SK-N-SH (cell line): ENCODE measurements around the gene ARID1B. TPM values are rescaled to one million over a fixed set of nuclear protein-coding genes. Genes with fewer than 3 reads are reported as not detected.

Source experiments
- CTCF ChIA-PET: fragments of 300-600, 350-600 bp; formaldehyde crosslinking; extraction: SDS; loops from one replicate; lab custom pipeline; 2021; lab: Yijun Ruan, JAX
- POLR2A ChIA-PET: fragments of 350-600 bp; sonication (Branson Sonifier 250); formaldehyde crosslinking; extraction: SDS; loops from one replicate; lab custom pipeline; 2020; ENCODE audit warnings: antibody characterized with exemption, inconsistent platforms; lab: Yijun Ruan, JAX
- DNase-seq: peaks from one replicate; pipeline ENCODE4 v3.0.0; 2012
- H2AFZ ChIP-seq: fragments of 200-600 bp; sonication (generic); 2 replicates; pipeline ENCODE4 v1.8.1; 2016; ENCODE audit warnings: antibody characterized with exemption, mild to moderate bottlenecking, low read depth
- H3F3A ChIP-seq: fragments of 200-600 bp; sonication (generic); replicated peaks from 2 replicates; pipeline ENCODE3; 2016; ENCODE audit warnings: antibody characterized with exemption, mild to moderate bottlenecking; ENCODE audit not compliant: insufficient read depth
- H3K27ac ChIP-seq, 2 experiments: fragments of 200-500 bp in 1 of 2; fragments of 200-600 bp in 1 of 2; sonication (Bioruptor generic) in 1 of 2; sonication (generic), shearing (Covaris generic) in 1 of 2; 2 replicates each; pipeline versions ENCODE4 v1.5.1 to v1.6.1; 2014 to 2016; ENCODE audit warnings: low read depth in 2 of 2, inconsistent platforms in 1 of 2, low read length in 1 of 2, mild to moderate bottlenecking in 1 of 2, mixed read lengths in 1 of 2
- H3K27me3 ChIP-seq: fragments of 200-600 bp; sonication (generic), shearing (Covaris generic); 2 replicates; pipeline ENCODE4 v1.6.1; 2016; ENCODE audit warnings: mixed run types; ENCODE audit not compliant: insufficient read depth
- H3K36me3 ChIP-seq, 2 experiments: fragments of 200-500 bp in 1 of 2; fragments of 200-600 bp in 1 of 2; sonication (Bioruptor generic) in 1 of 2; sonication (generic) in 1 of 2; replicated peaks in 1 of 2; 2 replicates each; pipeline versions ENCODE3 to v1.5.1; 2014 to 2016; ENCODE audit warnings: low read length in 1 of 2, mild to moderate bottlenecking in 1 of 2; ENCODE audit not compliant: insufficient read depth in 2 of 2, control insufficient read depth in 1 of 2
- H3K4me1 ChIP-seq, 2 experiments: fragments of 200-500 bp in 1 of 2; fragments of 200-600 bp in 1 of 2; sonication (Bioruptor generic) in 1 of 2; sonication (generic), shearing (Covaris generic) in 1 of 2; 2 replicates each; pipeline versions ENCODE4 v1.5.1 to v1.6.1; 2014 to 2016; ENCODE audit warnings: low read depth in 1 of 2, low read length in 1 of 2, mixed run types in 1 of 2; ENCODE audit not compliant: insufficient read depth in 2 of 2, control insufficient read depth in 1 of 2
- H3K4me2 ChIP-seq: fragments of 200-600 bp; sonication (generic), shearing (Covaris generic); 2 replicates; pipeline ENCODE4 v1.6.1; 2017; ENCODE audit warnings: mixed run types
- H3K4me3 ChIP-seq, 2 experiments: fragments of 200-500 bp in 1 of 2; fragments of 200-600 bp in 1 of 2; sonication (Bioruptor generic) in 1 of 2; sonication (generic), shearing (Covaris generic) in 1 of 2; 2 replicates each; pipeline versions ENCODE4 v1.5.1 to v1.8.1; 2014 to 2016; ENCODE audit warnings: low read depth in 2 of 2, inconsistent platforms in 1 of 2, low read length in 1 of 2, mild to moderate bottlenecking in 1 of 2, mixed read lengths in 1 of 2, moderate library complexity in 1 of 2
- H3K79me2 ChIP-seq: fragments of 200-600 bp; sonication (generic); 2 replicates; pipeline ENCODE4 v1.8.1; 2017; ENCODE audit warnings: mild to moderate bottlenecking; ENCODE audit not compliant: insufficient read depth
- H3K9ac ChIP-seq: fragments of 200-600 bp; sonication (generic); 2 replicates; pipeline ENCODE4 v1.6.1; 2017; ENCODE audit warnings: mixed run types
- H3K9me2 ChIP-seq: fragments of 200-600 bp; sonication (generic); 2 replicates; pipeline ENCODE4 v1.6.1; 2017; ENCODE audit warnings: mixed run types
- H3K9me3 ChIP-seq: fragments of 200-600 bp; sonication (generic); 2 replicates; pipeline ENCODE4 v1.6.1; 2017; ENCODE audit warnings: mixed run types, mild to moderate bottlenecking, moderate library complexity
- H4K20me1 ChIP-seq: fragments of 200-600 bp; sonication (generic); 2 replicates; pipeline ENCODE4 v1.6.1; 2017; ENCODE audit warnings: mild to moderate bottlenecking, mixed run types; ENCODE audit not compliant: insufficient read depth
- EZH2phosphoT487 ChIP-seq: fragments of 200-600 bp; sonication (generic); IDR thresholded peaks from 2 replicates; pipeline ENCODE4 v1.6.1; 2017; ENCODE audit warnings: low read depth, mixed run types, mild to moderate bottlenecking, antibody characterized with exemption, moderate library complexity, borderline replicate concordance
- FOXJ3 ChIP-seq: sonication (generic); formaldehyde crosslinking; IDR thresholded peaks from 2 replicates; pipeline ENCODE4 v1.5.1; 2020; ENCODE audit warnings: mild to moderate bottlenecking, missing genetic modification reagents
- FOXM1 ChIP-seq: IDR thresholded peaks from 2 replicates; pipeline ENCODE4 v1.4.0; 2012; ENCODE audit warnings: low read depth, mild to moderate bottlenecking
- GABPA ChIP-seq: IDR thresholded peaks from 2 replicates; pipeline ENCODE4 v1.4.0; 2012; ENCODE audit warnings: low read depth, mild to moderate bottlenecking
- GATA2 ChIP-seq: sonication (generic); formaldehyde crosslinking; IDR thresholded peaks from 2 replicates; pipeline ENCODE4 v1.5.0; 2020; ENCODE audit warnings: mild to moderate bottlenecking, missing genetic modification reagents
- MXI1 ChIP-seq: IDR thresholded peaks from 2 replicates; pipeline ENCODE4 v1.6.1; 2012; ENCODE audit warnings: mild to moderate bottlenecking, low read depth, low read length, improper control_type of control experiment
- NFIC ChIP-seq: IDR thresholded peaks from 2 replicates; pipeline ENCODE4 v1.4.0; 2012; ENCODE audit warnings: borderline replicate concordance
- NRF1 ChIP-seq: IDR thresholded peaks from 2 replicates; pipeline ENCODE4 v1.6.1; 2012; ENCODE audit warnings: low read depth, mild to moderate bottlenecking, low read length
- POLR2AphosphoS5 ChIP-seq: IDR thresholded peaks from 2 replicates; pipeline ENCODE4 v1.6.1; 2012; ENCODE audit warnings: low read depth, low read length
- RAD21 ChIP-seq: IDR thresholded peaks from 2 replicates; pipeline ENCODE4 v1.6.1; 2012; ENCODE audit warnings: mild to moderate bottlenecking, low read length
- RCOR1 ChIP-seq: fragments of 150-350 bp; IDR thresholded peaks from 2 replicates; pipeline ENCODE4 v1.6.1; 2017; ENCODE audit warnings: antibody characterized with exemption, low read length
- RXRA ChIP-seq: IDR thresholded peaks from 2 replicates; pipeline ENCODE4 v1.4.0; 2012; ENCODE audit warnings: low read depth, mild to moderate bottlenecking, borderline replicate concordance
- SIN3A ChIP-seq: IDR thresholded peaks from 2 replicates; pipeline ENCODE4 v1.6.1; 2012; ENCODE audit warnings: low read depth, mild to moderate bottlenecking, low read length, moderate library complexity, borderline replicate concordance
- SMC3 ChIP-seq: IDR thresholded peaks from 2 replicates; pipeline ENCODE4 v1.6.1; 2012; ENCODE audit warnings: low read depth, low read length, improper control_type of control experiment
- TAF1 ChIP-seq: IDR thresholded peaks from 2 replicates; pipeline ENCODE4 v1.6.1; 2012; ENCODE audit warnings: low read depth, mild to moderate bottlenecking, low read length, moderate library complexity, borderline replicate concordance
- YY1 ChIP-seq: IDR thresholded peaks from 2 replicates; pipeline ENCODE4 v1.4.0; 2012; ENCODE audit warnings: low read depth, mild to moderate bottlenecking
- WGBS: methylation state at CpG from one replicate; pipeline ENCODE4 v1.1.6; 2017; ENCODE audit warnings: low lambda C conversion rate; 5-methylcytosine and 5-hydroxymethylcytosine counted together
- polyA plus RNA-seq, 3 experiments: library from polyadenylated mRNA; depleted of rRNA; stranded (reverse); fragments of >200 nt; gene quantifications; 2 replicates each; pipeline ENCODE4 v1.2.3, GENCODE V29; 2012
- TF ChIP-seq, protein P1 (sequence below): IDR thresholded peaks from 2 replicates; pipeline ENCODE4; 2012
- TF ChIP-seq, protein P2 (sequence below): IDR thresholded peaks from 2 replicates; pipeline ENCODE4 v1.4.0; 2012; ENCODE audit warnings: low read depth, borderline replicate concordance
- TF ChIP-seq, protein P3 (sequence below): IDR thresholded peaks from 2 replicates; pipeline ENCODE4 v1.6.1; 2012; ENCODE audit warnings: mild to moderate bottlenecking, low read depth, low read length, moderate library complexity
- TF ChIP-seq, protein P4 (sequence below): fragments of 150-350 bp; IDR thresholded peaks from 2 replicates; pipeline ENCODE4 v1.6.1; 2016; ENCODE audit warnings: mild to moderate bottlenecking, low read depth, low read length
- TF ChIP-seq, protein P5 (sequence below): IDR thresholded peaks from 2 replicates; pipeline ENCODE4 v1.4.0; 2012; ENCODE audit warnings: low read depth, borderline replicate concordance

ARID1B gene
- polyA plus RNA-seq, 1 of the 3 experiments (the other 2 are of a cell fraction): 13.6 TPM

DNA sequence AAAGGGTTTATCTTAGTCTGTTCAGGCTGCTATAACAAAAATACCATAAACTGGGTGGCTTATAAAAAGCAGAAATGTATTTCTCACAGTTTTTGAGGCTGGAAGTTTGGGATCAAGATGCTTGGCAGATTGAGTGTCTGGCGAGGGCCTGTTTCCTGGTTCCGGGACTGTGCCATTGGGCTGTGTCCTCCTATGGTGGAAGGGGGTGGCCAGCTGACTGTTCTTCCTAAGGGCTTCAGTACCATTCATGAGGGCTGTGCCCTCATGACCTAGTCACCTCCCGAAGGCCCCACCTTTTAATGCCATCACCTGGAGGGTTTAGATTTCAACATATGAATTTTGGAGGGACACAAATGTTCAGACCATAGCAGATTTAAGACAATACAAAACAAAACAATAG, 91.2 kb downstream of the ARID1B start (continued):
- TF ChIP-seq NFIC: no peak
- no peak for TF ChIP-seq SIN3A
- no peak for TF ChIP-seq RAD21
- TF ChIP-seq, protein P1, sequence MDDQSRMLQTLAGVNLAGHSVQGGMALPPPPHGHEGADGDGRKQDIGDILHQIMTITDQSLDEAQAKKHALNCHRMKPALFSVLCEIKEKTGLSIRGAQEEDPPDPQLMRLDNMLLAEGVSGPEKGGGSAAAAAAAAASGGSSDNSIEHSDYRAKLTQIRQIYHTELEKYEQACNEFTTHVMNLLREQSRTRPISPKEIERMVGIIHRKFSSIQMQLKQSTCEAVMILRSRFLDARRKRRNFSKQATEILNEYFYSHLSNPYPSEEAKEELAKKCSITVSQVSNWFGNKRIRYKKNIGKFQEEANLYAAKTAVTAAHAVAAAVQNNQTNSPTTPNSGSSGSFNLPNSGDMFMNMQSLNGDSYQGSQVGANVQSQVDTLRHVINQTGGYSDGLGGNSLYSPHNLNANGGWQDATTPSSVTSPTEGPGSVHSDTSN: no peak
- TF ChIP-seq, protein P2, sequence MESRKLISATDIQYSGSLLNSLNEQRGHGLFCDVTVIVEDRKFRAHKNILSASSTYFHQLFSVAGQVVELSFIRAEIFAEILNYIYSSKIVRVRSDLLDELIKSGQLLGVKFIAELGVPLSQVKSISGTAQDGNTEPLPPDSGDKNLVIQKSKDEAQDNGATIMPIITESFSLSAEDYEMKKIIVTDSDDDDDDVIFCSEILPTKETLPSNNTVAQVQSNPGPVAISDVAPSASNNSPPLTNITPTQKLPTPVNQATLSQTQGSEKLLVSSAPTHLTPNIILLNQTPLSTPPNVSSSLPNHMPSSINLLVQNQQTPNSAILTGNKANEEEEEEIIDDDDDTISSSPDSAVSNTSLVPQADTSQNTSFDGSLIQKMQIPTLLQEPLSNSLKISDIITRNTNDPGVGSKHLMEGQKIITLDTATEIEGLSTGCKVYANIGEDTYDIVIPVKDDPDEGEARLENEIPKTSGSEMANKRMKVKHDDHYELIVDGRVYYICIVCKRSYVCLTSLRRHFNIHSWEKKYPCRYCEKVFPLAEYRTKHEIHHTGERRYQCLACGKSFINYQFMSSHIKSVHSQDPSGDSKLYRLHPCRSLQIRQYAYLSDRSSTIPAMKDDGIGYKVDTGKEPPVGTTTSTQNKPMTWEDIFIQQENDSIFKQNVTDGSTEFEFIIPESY: no peak

DNA sequence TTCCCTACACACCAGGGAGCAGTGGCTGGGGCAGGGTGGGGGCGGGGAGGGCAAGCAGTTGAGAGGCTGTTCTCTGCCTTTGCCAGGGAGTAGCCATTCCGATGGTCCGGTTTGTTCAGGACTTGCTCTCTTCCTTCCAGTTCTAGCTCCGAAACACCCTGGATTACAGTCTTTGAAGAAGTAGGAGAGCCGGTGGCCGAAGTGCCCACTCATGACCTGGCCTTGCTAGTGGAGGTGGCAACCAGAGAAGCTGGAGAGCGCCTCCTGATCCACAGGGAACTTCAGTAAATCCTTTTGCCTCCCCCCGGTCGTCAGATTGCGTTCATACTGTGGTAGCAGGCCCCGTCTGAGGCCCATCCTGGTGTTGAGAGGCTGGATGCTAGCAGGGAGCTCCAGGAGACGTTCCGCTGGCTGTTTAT, 92.8 kb downstream of the ARID1B start:
- POLR2A ChIA-PET: no interaction called here
- Histone ChIP-seq H3K79me2 (peaks cover 100% of the 10 kb centered on the region), H3K27me3 (no peaks in the 10 kb centered on the region), H3K4me3 (no peak overlapping the region), H3K36me3 (peaks cover 0 to 5% of the 10 kb centered on the region in 2 experiments), H3K27ac (no peak overlapping the region), H3K9ac (no peak overlapping the region), H2AFZ (no peak overlapping the region), H3F3A (no peaks in the 10 kb centered on the region), H3K9me3 (no peaks in the 10 kb centered on the region), H4K20me1 (peaks cover 86% of the 10 kb centered on the region), H3K9me2 (no peaks in the 10 kb centered on the region), H3K4me1 (peaks cover 0 to 19% of the 10 kb centered on the region in 2 experiments; a peak in 1 of 4 replicates), H3K4me2 (no peak overlapping the region)
- CTCF ChIA-PET: interaction anchor here (0.8 to 1.1 kb wide), 2 partner anchors 26 to 38 kb away, joined by 3 read pairs; no protein-coding TSS in a partner anchor
- TF ChIP-seq, protein P1: no peak
- TF ChIP-seq EZH2phosphoT487: no peak
- no peak for TF ChIP-seq FOXJ3 (CRISPR knock-in tag)
- no peak for TF ChIP-seq YY1
- TF ChIP-seq RCOR1: no peak
- TF ChIP-seq RXRA: no peak
- TF ChIP-seq NRF1: no peak
- no peak for TF ChIP-seq NFIC
- TF ChIP-seq GATA2 (CRISPR knock-in tag): no peak
- TF ChIP-seq, protein P3, sequence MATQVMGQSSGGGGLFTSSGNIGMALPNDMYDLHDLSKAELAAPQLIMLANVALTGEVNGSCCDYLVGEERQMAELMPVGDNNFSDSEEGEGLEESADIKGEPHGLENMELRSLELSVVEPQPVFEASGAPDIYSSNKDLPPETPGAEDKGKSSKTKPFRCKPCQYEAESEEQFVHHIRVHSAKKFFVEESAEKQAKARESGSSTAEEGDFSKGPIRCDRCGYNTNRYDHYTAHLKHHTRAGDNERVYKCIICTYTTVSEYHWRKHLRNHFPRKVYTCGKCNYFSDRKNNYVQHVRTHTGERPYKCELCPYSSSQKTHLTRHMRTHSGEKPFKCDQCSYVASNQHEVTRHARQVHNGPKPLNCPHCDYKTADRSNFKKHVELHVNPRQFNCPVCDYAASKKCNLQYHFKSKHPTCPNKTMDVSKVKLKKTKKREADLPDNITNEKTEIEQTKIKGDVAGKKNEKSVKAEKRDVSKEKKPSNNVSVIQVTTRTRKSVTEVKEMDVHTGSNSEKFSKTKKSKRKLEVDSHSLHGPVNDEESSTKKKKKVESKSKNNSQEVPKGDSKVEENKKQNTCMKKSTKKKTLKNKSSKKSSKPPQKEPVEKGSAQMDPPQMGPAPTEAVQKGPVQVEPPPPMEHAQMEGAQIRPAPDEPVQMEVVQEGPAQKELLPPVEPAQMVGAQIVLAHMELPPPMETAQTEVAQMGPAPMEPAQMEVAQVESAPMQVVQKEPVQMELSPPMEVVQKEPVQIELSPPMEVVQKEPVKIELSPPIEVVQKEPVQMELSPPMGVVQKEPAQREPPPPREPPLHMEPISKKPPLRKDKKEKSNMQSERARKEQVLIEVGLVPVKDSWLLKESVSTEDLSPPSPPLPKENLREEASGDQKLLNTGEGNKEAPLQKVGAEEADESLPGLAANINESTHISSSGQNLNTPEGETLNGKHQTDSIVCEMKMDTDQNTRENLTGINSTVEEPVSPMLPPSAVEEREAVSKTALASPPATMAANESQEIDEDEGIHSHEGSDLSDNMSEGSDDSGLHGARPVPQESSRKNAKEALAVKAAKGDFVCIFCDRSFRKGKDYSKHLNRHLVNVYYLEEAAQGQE: no peak
- no peak for TF ChIP-seq SIN3A
- TF ChIP-seq, protein P4, sequence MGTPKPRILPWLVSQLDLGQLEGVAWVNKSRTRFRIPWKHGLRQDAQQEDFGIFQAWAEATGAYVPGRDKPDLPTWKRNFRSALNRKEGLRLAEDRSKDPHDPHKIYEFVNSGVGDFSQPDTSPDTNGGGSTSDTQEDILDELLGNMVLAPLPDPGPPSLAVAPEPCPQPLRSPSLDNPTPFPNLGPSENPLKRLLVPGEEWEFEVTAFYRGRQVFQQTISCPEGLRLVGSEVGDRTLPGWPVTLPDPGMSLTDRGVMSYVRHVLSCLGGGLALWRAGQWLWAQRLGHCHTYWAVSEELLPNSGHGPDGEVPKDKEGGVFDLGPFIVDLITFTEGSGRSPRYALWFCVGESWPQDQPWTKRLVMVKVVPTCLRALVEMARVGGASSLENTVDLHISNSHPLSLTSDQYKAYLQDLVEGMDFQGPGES: no peak
- TF ChIP-seq GABPA: no peak
- TF ChIP-seq RAD21: no peak
- TF ChIP-seq FOXM1: no peak
- no peak for TF ChIP-seq POLR2AphosphoS5
- TF ChIP-seq, protein P5, sequence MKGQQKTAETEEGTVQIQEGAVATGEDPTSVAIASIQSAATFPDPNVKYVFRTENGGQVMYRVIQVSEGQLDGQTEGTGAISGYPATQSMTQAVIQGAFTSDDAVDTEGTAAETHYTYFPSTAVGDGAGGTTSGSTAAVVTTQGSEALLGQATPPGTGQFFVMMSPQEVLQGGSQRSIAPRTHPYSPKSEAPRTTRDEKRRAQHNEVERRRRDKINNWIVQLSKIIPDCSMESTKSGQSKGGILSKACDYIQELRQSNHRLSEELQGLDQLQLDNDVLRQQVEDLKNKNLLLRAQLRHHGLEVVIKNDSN: no peak
- no peak for TF ChIP-seq MXI1
- TF ChIP-seq TAF1: no peak
- no peak for TF ChIP-seq SMC3
- DNase-seq: no peak
- WGBS: 94% methylated on average over 7 of the region's 13 CpGs
